GM23338 (cell line): ENCODE data around the gene TCEANC.

Experiments used
- EZH2 ChIP-seq: fragments of 200-600 bp; sonication (generic); IDR thresholded peaks from one replicate; pipeline ENCODE4 v1.8.0; 2017; ENCODE audit warnings: antibody characterized with exemption, mild to moderate bottlenecking, low read depth; ENCODE audit not compliant: unreplicated experiment
- EZH2phosphoT487 ChIP-seq: fragments of 200-600 bp; sonication (generic); IDR thresholded peaks from one replicate; pipeline ENCODE4 v1.8.1; 2018; ENCODE audit warnings: antibody characterized with exemption; ENCODE audit not compliant: unreplicated experiment
- POLR2AphosphoS5 ChIP-seq: IDR thresholded peaks from 2 replicates; pipeline ENCODE4 v1.6.1; 2016; ENCODE audit warnings: antibody characterized with exemption, low read depth
- TF ChIP-seq, protein P1 (sequence below), 2 experiments: fragments of 200-600 bp in 1 of 2; sonication (generic) in 1 of 2; conservative IDR thresholded peaks; 2 replicates each; pipeline versions ENCODE4 v1.5.1 to v1.6.1; 2016 to 2017; ENCODE audit warnings: antibody characterized with exemption in 2 of 2, low read depth in 2 of 2, mild to moderate bottlenecking in 2 of 2, moderate library complexity in 1 of 2
- TF ChIP-seq, protein P2 (sequence below): IDR thresholded peaks from one replicate; pipeline ENCODE4 v1.6.1; 2018; ENCODE audit warnings: antibody characterized with exemption; ENCODE audit not compliant: unreplicated experiment
- TF ChIP-seq, protein P3 (sequence below): IDR thresholded peaks from 2 replicates; pipeline ENCODE4 v1.6.1; 2016; ENCODE audit warnings: antibody characterized with exemption

DNA sequence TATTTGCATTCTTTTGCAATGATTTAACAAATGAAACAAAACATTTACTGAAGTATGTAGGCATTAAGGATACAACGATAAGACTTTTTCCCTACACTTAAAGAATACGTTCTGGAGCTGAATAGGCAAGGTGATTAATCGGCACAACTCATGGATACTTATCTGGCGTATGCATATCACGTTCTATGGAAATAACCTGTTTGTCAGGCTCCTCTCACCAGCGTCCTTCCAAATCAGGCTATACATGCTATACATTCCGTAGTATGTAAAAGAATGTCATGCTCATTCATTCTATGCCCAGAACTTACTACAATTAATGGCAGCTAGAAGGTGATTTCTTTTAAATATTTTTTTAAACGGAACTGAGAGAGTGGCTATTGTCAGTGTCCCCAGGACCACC lies 25.6 kb upstream of the TCEANC start:
- no peak for TF ChIP-seq POLR2AphosphoS5
- TF ChIP-seq, protein P1, sequence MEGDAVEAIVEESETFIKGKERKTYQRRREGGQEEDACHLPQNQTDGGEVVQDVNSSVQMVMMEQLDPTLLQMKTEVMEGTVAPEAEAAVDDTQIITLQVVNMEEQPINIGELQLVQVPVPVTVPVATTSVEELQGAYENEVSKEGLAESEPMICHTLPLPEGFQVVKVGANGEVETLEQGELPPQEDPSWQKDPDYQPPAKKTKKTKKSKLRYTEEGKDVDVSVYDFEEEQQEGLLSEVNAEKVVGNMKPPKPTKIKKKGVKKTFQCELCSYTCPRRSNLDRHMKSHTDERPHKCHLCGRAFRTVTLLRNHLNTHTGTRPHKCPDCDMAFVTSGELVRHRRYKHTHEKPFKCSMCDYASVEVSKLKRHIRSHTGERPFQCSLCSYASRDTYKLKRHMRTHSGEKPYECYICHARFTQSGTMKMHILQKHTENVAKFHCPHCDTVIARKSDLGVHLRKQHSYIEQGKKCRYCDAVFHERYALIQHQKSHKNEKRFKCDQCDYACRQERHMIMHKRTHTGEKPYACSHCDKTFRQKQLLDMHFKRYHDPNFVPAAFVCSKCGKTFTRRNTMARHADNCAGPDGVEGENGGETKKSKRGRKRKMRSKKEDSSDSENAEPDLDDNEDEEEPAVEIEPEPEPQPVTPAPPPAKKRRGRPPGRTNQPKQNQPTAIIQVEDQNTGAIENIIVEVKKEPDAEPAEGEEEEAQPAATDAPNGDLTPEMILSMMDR (conservative IDR thresholded peaks at IDR 0.05; ENCODE audit: low read depth in 2 of 2), result no peak
- no peak for TF ChIP-seq EZH2
- no peak for TF ChIP-seq EZH2phosphoT487
- TF ChIP-seq, protein P2, sequence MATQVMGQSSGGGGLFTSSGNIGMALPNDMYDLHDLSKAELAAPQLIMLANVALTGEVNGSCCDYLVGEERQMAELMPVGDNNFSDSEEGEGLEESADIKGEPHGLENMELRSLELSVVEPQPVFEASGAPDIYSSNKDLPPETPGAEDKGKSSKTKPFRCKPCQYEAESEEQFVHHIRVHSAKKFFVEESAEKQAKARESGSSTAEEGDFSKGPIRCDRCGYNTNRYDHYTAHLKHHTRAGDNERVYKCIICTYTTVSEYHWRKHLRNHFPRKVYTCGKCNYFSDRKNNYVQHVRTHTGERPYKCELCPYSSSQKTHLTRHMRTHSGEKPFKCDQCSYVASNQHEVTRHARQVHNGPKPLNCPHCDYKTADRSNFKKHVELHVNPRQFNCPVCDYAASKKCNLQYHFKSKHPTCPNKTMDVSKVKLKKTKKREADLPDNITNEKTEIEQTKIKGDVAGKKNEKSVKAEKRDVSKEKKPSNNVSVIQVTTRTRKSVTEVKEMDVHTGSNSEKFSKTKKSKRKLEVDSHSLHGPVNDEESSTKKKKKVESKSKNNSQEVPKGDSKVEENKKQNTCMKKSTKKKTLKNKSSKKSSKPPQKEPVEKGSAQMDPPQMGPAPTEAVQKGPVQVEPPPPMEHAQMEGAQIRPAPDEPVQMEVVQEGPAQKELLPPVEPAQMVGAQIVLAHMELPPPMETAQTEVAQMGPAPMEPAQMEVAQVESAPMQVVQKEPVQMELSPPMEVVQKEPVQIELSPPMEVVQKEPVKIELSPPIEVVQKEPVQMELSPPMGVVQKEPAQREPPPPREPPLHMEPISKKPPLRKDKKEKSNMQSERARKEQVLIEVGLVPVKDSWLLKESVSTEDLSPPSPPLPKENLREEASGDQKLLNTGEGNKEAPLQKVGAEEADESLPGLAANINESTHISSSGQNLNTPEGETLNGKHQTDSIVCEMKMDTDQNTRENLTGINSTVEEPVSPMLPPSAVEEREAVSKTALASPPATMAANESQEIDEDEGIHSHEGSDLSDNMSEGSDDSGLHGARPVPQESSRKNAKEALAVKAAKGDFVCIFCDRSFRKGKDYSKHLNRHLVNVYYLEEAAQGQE, result no peak
- TF ChIP-seq, protein P3, sequence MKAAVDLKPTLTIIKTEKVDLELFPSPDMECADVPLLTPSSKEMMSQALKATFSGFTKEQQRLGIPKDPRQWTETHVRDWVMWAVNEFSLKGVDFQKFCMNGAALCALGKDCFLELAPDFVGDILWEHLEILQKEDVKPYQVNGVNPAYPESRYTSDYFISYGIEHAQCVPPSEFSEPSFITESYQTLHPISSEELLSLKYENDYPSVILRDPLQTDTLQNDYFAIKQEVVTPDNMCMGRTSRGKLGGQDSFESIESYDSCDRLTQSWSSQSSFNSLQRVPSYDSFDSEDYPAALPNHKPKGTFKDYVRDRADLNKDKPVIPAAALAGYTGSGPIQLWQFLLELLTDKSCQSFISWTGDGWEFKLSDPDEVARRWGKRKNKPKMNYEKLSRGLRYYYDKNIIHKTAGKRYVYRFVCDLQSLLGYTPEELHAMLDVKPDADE, result no peak
